HEK293 (cell line): ENCODE measurements around the gene IDI1.

Source experiments
- CTCF ChIA-PET: fragments of 350-600 bp; formaldehyde crosslinking; extraction: SDS; loops from one replicate; lab custom pipeline; 2021; ENCODE audit warnings: antibody characterized with exemption; lab: Yijun Ruan, JAX
- POLR2A ChIA-PET: fragments of 300-600 bp; formaldehyde crosslinking; extraction: SDS; loops from one replicate; lab custom pipeline; 2020; ENCODE audit warnings: antibody characterized with exemption, inconsistent platforms; lab: Yijun Ruan, JAX
- H3K27ac ChIP-seq: fragments of 200-500 bp; sonication (Bioruptor generic); 2 replicates; pipeline ENCODE4 v1.5.1; 2014; ENCODE audit warnings: low read depth, low read length, control low read depth, inconsistent platforms; ENCODE audit errors: extremely low read depth
- H3K36me3 ChIP-seq, 2 experiments: fragments of 200-500 bp in 1 of 2; sonication (Bioruptor generic) in 1 of 2; 1 replicate in 1 of 2; 2 replicates in 1 of 2; pipeline ENCODE4 v1.5.1; 2014 to 2017; ENCODE audit warnings: inconsistent platforms in 2 of 2, low read length in 2 of 2; ENCODE audit not compliant: control insufficient read depth in 2 of 2, insufficient read depth in 1 of 2
- H3K4me1 ChIP-seq: fragments of 200-500 bp; sonication (Bioruptor generic); 2 replicates; pipeline ENCODE4 v1.5.1; 2014; ENCODE audit warnings: mild to moderate bottlenecking, low read length, inconsistent platforms; ENCODE audit not compliant: control insufficient read depth, insufficient read depth
- H3K4me3 ChIP-seq: 2 replicates; pipeline ENCODE4 v1.5.1; 2011; ENCODE audit warnings: low read depth, mild to moderate bottlenecking, control low read depth, low read length, moderate library complexity
- H3K9me3 ChIP-seq: fragments of 200-500 bp; sonication (Bioruptor generic); 2 replicates; pipeline ENCODE4 v1.5.1; 2014; ENCODE audit warnings: low read depth, low read length, inconsistent platforms; ENCODE audit not compliant: control insufficient read depth, insufficient read depth
- FEZF1 ChIP-seq: fragments of 450-650 bp; formaldehyde crosslinking; IDR thresholded peaks from 2 replicates; pipeline ENCODE4 v1.5.1; 2016; ENCODE audit warnings: missing biosample characterization, missing genetic modification characterization
- GLIS1 ChIP-seq: fragments of 450-650 bp; formaldehyde crosslinking; IDR thresholded peaks from 2 replicates; pipeline ENCODE4 v1.5.1; 2016; ENCODE audit warnings: missing biosample characterization, missing genetic modification characterization
- ZBTB17 ChIP-seq: fragments of 450-650 bp; formaldehyde crosslinking; IDR thresholded peaks from 2 replicates; pipeline ENCODE4 v1.5.1; 2016; ENCODE audit warnings: missing biosample characterization, missing genetic modification characterization
- ZBTB8A ChIP-seq: fragments of 450-650 bp; formaldehyde crosslinking; IDR thresholded peaks from 2 replicates; pipeline ENCODE4 v1.5.1; 2016; ENCODE audit warnings: missing biosample characterization, missing genetic modification characterization
- ZFHX2 ChIP-seq: fragments of 450-650 bp; formaldehyde crosslinking; conservative IDR thresholded peaks from 2 replicates; pipeline ENCODE4 v1.5.1; 2016; ENCODE audit warnings: missing biosample characterization, missing genetic modification characterization
- ZNF146 ChIP-seq: fragments of 450-650 bp; formaldehyde crosslinking; IDR thresholded peaks from 2 replicates; pipeline ENCODE4 v1.5.1; 2016; ENCODE audit warnings: missing biosample characterization, missing genetic modification characterization
- ZNF571 ChIP-seq: fragments of 450-650 bp; formaldehyde crosslinking; IDR thresholded peaks from 2 replicates; pipeline ENCODE4 v1.5.0; 2017; ENCODE audit warnings: missing biosample characterization, missing genetic modification characterization
- ZNF776 ChIP-seq: fragments of 450-650 bp; formaldehyde crosslinking; IDR thresholded peaks from 2 replicates; pipeline ENCODE4 v1.5.0; 2017; ENCODE audit warnings: missing biosample characterization, missing genetic modification characterization, borderline replicate concordance
- TF ChIP-seq, protein P1 (sequence below): fragments of 450-650 bp; formaldehyde crosslinking; conservative IDR thresholded peaks from 2 replicates; pipeline ENCODE4 v1.5.1; 2016; ENCODE audit warnings: low read depth, missing biosample characterization, missing genetic modification characterization
- TF ChIP-seq, protein P2 (sequence below): fragments of 450-650 bp; formaldehyde crosslinking; IDR thresholded peaks from 2 replicates; pipeline ENCODE4 v1.5.1; 2016; ENCODE audit warnings: missing biosample characterization, missing genetic modification characterization
- TF ChIP-seq, protein P3 (sequence below): fragments of 450-650 bp; formaldehyde crosslinking; IDR thresholded peaks from 2 replicates; pipeline ENCODE4 v1.5.1; 2016; ENCODE audit warnings: missing biosample characterization, missing genetic modification characterization
- TF ChIP-seq, protein P4 (sequence below): fragments of 450-650 bp; formaldehyde crosslinking; IDR thresholded peaks from 2 replicates; pipeline ENCODE4 v1.5.1; 2016; ENCODE audit warnings: missing biosample characterization, missing genetic modification characterization, borderline replicate concordance
- TF ChIP-seq, protein P5 (sequence below): fragments of 450-650 bp; formaldehyde crosslinking; optimal IDR thresholded peaks from 2 replicates; pipeline ENCODE3; 2016; ENCODE audit warnings: missing biosample characterization, mild to moderate bottlenecking, missing genetic modification characterization

IDI1 gene

DNA sequence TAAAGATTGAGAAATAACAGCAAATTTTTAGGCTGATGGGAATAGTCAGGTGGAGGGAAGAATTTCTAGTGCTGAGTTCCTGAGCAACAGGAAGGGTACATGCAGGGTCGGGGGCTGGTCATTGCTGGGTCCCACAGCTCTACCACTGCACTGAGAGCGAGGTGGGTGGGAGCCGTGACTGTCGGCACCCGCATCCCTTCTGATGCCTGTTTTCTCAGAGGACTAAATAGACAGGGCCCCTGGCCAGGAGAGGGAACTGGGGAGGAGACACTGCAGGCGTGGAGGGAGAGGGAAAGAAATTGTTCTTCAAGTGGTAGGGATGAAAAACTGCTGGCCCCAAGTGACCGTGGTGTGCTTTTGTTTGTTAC is 53.4 kb downstream of the IDI1 start:
- Histone ChIP-seq H3K27ac (no peak overlapping the region), H3K4me1 (no peaks in the 10 kb centered on the region), H3K36me3 (peaks cover 64 to 89% of the 10 kb centered on the region in 2 experiments), H3K4me3 (no peak overlapping the region), H3K9me3 (no peaks in the 10 kb centered on the region)
- ChIA-PET POLR2A (no interaction called here), CTCF (no interaction called here)
- TF ChIP-seq, protein P1, sequence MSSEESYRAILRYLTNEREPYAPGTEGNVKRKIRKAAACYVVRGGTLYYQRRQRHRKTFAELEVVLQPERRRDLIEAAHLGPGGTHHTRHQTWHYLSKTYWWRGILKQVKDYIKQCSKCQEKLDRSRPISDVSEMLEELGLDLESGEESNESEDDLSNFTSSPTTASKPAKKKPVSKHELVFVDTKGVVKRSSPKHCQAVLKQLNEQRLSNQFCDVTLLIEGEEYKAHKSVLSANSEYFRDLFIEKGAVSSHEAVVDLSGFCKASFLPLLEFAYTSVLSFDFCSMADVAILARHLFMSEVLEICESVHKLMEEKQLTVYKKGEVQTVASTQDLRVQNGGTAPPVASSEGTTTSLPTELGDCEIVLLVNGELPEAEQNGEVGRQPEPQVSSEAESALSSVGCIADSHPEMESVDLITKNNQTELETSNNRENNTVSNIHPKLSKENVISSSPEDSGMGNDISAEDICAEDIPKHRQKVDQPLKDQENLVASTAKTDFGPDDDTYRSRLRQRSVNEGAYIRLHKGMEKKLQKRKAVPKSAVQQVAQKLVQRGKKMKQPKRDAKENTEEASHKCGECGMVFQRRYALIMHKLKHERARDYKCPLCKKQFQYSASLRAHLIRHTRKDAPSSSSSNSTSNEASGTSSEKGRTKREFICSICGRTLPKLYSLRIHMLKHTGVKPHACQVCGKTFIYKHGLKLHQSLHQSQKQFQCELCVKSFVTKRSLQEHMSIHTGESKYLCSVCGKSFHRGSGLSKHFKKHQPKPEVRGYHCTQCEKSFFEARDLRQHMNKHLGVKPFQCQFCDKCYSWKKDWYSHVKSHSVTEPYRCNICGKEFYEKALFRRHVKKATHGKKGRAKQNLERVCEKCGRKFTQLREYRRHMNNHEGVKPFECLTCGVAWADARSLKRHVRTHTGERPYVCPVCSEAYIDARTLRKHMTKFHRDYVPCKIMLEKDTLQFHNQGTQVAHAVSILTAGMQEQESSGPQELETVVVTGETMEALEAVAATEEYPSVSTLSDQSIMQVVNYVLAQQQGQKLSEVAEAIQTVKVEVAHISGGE (tag by site-specific recombination): no peak
- no peak for TF ChIP-seq ZBTB8A (tag by site-specific recombination)

DNA sequence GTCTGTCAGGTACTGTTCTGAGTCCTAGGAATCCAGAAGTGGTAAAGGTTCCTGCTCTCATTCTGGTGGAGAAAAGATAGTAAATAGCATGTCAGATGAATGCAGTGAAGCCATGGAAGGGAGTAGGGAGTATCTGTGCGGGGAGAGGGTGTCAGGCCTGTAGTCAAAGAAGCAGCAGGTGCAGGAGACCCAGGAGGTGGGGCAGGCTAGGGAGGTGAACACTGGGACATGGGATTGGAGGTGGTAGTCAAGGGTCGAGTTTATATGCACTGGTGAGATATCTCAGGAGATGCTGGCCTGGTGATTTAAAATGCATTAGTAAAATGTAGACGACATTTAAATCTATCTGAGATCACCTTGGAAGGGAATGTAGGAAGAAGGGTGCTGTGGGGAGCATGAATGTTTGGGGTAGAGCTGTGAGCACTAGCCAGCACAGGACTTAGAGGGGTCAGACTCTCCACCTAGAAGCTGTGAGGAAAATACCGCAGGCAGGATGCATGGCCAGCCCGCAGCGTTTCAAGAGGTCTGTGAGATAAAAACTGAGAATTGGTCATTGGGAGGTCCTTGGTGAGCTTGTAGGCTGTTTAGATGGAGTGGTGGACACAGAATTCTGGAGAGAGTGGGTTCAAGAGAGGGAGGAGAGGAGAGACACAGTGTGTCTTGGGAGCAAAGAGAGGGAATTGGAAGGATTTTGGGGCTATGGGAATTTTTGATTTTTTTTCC is 53.9 kb downstream of the IDI1 start:
- Histone ChIP-seq H3K4me1 (no peaks in the 10 kb centered on the region), H3K9me3 (no peaks in the 10 kb centered on the region), H3K27ac (no peak overlapping the region), H3K4me3 (no peak overlapping the region), H3K36me3 (peaks cover 61 to 85% of the 10 kb centered on the region in 2 experiments)
- ChIA-PET POLR2A (interaction anchor here (0.6 kb wide), 1 partner anchor 239 kb away, joined by 3 read pairs; no protein-coding TSS in a partner anchor), CTCF (no interaction called here)
- TF ChIP-seq, protein P2, sequence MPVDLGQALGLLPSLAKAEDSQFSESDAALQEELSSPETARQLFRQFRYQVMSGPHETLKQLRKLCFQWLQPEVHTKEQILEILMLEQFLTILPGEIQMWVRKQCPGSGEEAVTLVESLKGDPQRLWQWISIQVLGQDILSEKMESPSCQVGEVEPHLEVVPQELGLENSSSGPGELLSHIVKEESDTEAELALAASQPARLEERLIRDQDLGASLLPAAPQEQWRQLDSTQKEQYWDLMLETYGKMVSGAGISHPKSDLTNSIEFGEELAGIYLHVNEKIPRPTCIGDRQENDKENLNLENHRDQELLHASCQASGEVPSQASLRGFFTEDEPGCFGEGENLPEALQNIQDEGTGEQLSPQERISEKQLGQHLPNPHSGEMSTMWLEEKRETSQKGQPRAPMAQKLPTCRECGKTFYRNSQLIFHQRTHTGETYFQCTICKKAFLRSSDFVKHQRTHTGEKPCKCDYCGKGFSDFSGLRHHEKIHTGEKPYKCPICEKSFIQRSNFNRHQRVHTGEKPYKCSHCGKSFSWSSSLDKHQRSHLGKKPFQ (tag by site-specific recombination): no peak
- TF ChIP-seq, protein P3, sequence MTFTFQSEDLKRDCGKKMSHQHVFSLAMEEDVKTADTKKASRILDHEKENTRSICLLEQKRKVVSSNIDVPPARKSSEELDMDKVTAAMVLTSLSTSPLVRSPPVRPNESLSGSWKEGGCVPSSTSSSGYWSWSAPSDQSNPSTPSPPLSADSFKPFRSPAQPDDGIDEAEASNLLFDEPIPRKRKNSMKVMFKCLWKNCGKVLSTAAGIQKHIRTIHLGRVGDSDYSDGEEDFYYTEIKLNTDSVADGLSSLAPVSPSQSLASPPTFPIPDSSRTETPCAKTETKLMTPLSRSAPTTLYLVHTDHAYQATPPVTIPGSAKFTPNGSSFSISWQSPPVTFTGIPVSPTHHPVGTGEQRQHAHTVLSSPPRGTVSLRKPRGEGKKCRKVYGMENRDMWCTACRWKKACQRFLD: no peak
- TF ChIP-seq, protein P4, sequence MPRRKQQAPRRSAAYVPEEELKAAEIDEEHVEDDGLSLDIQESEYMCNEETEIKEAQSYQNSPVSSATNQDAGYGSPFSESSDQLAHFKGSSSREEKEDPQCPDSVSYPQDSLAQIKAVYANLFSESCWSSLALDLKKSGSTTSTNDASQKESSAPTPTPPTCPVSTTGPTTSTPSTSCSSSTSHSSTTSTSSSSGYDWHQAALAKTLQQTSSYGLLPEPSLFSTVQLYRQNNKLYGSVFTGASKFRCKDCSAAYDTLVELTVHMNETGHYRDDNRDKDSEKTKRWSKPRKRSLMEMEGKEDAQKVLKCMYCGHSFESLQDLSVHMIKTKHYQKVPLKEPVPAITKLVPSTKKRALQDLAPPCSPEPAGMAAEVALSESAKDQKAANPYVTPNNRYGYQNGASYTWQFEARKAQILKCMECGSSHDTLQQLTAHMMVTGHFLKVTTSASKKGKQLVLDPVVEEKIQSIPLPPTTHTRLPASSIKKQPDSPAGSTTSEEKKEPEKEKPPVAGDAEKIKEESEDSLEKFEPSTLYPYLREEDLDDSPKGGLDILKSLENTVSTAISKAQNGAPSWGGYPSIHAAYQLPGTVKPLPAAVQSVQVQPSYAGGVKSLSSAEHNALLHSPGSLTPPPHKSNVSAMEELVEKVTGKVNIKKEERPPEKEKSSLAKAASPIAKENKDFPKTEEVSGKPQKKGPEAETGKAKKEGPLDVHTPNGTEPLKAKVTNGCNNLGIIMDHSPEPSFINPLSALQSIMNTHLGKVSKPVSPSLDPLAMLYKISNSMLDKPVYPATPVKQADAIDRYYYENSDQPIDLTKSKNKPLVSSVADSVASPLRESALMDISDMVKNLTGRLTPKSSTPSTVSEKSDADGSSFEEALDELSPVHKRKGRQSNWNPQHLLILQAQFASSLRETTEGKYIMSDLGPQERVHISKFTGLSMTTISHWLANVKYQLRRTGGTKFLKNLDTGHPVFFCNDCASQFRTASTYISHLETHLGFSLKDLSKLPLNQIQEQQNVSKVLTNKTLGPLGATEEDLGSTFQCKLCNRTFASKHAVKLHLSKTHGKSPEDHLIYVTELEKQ (tag by site-specific recombination): no peak
- TF ChIP-seq ZBTB17 (tag by site-specific recombination) (no peak), GLIS1 (tag by site-specific recombination) (no peak)

DNA sequence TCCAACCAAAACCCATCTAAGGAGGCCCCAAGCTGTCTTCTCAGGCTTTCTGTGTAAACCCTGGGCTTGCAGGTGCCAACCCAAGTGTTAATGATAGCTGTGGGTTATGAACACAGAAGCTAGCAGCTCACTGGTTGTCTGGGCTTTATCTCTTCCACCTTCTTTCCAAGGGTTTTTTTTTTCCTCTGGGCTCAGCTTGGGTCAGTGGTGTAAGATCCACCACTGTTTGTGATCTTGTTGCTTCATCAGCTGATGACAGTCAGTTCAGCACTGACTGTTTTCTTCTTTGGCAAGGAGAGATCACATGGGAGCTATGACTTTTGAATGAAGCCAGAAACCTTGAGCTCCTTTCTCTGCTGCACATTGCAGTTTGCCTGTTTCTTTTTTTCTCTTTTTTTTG is 56.0 kb downstream of the IDI1 start:
- Histone ChIP-seq H3K4me3 (no peak overlapping the region), H3K36me3 (peaks cover 44 to 64% of the 10 kb centered on the region in 2 experiments), H3K9me3 (no peaks in the 10 kb centered on the region), H3K27ac (no peak overlapping the region), H3K4me1 (peaks cover 2% of the 10 kb centered on the region; the same call in 1 of the 2 replicates)
- ChIA-PET CTCF (no interaction called here), POLR2A (no interaction called here)
- no peak for TF ChIP-seq ZNF571 (tag by site-specific recombination)
- TF ChIP-seq FEZF1 (tag by site-specific recombination): no peak
- no peak for TF ChIP-seq ZFHX2 (tag by site-specific recombination)
- no peak for TF ChIP-seq ZNF776
- TF ChIP-seq, protein P5, sequence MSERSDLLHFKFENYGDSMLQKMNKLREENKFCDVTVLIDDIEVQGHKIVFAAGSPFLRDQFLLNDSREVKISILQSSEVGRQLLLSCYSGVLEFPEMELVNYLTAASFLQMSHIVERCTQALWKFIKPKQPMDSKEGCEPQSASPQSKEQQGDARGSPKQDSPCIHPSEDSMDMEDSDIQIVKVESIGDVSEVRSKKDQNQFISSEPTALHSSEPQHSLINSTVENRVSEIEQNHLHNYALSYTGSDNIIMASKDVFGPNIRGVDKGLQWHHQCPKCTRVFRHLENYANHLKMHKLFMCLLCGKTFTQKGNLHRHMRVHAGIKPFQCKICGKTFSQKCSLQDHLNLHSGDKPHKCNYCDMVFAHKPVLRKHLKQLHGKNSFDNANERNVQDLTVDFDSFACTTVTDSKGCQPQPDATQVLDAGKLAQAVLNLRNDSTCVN: no peak
- TF ChIP-seq ZNF146: no peak
